Measurements from ENCODE around the gene FBXL17.

Gene FBXL17

DNA sequence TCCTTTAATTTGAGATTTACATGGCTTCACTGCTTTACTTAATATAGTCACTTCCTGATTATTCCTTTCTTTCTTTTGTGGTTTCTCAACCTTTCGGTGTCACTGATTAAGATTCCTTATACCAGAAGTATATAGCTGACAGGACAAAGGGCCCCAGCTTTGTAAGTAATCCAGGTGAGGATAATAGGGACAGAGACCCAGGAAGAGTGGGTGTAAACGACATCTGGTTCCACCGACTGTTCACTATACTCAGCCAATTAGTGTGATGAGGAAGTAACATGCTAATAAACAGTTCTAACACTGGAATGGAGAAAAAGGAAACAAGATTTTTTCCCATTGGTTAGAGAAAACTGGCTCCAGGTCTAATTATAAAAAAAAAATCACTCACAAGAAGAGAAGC lies 424.8 kb downstream of the FBXL17 start:
- Histone ChIP-seq H3K4me1 (ENCODE audit: control insufficient read depth, insufficient read depth, low read length) (no peaks in the 10 kb centered on the region), H3K27me3 (ENCODE audit: control insufficient read depth, insufficient read depth, low read length) (no peaks in the 10 kb centered on the region), H3K36me3 (ENCODE audit: control insufficient read depth, insufficient read depth, low read length) (no peaks in the 10 kb centered on the region), H3K9ac (ENCODE audit: low read length) (no peak overlapping the region), H3K27ac (ENCODE audit: low read depth, low read length) (no peak overlapping the region), H3K4me3 (ENCODE audit: low read depth, low read length) (no peak overlapping the region), H3K9me3 (ENCODE audit: control insufficient read depth, insufficient read depth, low read depth, low read length) (no peaks in the 10 kb centered on the region)

DNA sequence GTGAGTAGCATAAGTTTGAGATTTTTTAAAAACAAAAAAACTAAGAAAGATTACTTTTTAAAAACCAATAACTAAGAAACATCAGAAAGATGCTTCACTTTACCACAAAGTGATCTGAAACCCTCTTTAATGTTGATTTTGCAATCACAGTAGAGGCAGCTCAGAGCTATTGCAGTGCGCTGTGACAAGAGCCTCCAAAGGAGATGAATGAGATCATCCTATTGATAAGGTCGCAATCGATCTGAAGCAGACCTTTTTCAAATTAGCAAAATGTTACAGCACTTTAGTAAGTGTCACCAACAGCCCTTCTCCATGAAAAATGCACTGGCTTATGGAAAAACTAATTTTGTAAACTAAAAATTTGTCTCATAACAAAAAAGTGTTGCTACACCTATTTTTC lies 426.6 kb downstream of the FBXL17 start:
- H3K36me3 ChIP-seq (ENCODE audit: control insufficient read depth, insufficient read depth, low read length) = no peaks in the 10 kb centered on the region
- H3K9ac ChIP-seq (ENCODE audit: low read length) = no peak overlapping the region
- no peaks in the 10 kb centered on the region for H3K4me1 ChIP-seq (ENCODE audit: control insufficient read depth, insufficient read depth, low read length)
- H3K9me3 ChIP-seq (ENCODE audit: control insufficient read depth, insufficient read depth, low read depth, low read length) = no peaks in the 10 kb centered on the region
- H3K27ac ChIP-seq (ENCODE audit: low read depth, low read length) = no peak overlapping the region
- H3K27me3 ChIP-seq (ENCODE audit: control insufficient read depth, insufficient read depth, low read length) = no peaks in the 10 kb centered on the region
- no peak overlapping the region for H3K4me3 ChIP-seq (ENCODE audit: low read depth, low read length)

DNA sequence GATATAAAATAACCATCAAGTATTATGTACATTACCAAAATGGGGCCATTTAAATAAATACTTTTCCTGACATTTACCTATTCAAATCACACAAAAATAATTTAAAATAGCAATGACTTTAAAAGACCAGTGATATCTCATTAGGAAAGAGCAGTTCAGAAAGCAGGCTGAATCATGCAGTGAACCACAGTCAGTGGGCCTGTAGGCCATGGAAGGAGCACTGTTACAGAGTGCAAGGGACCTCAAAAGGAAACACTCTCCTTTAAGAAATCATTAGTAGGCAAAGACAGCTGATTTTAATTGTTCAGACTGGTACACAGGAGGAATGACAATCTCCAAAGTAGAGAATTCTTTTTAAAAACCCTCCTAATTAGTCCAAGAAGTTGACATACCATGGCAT lies 427.6 kb downstream of the FBXL17 start:
- Histone ChIP-seq H3K27ac (ENCODE audit: low read depth, low read length) (no peak overlapping the region), H3K4me3 (ENCODE audit: low read depth, low read length) (no peak overlapping the region), H3K4me1 (ENCODE audit: control insufficient read depth, insufficient read depth, low read length) (no peaks in the 10 kb centered on the region), H3K9me3 (ENCODE audit: control insufficient read depth, insufficient read depth, low read depth, low read length) (no peaks in the 10 kb centered on the region), H3K9ac (ENCODE audit: low read length) (no peak overlapping the region), H3K27me3 (ENCODE audit: control insufficient read depth, insufficient read depth, low read length) (no peaks in the 10 kb centered on the region), H3K36me3 (ENCODE audit: control insufficient read depth, insufficient read depth, low read length) (no peaks in the 10 kb centered on the region)

DNA sequence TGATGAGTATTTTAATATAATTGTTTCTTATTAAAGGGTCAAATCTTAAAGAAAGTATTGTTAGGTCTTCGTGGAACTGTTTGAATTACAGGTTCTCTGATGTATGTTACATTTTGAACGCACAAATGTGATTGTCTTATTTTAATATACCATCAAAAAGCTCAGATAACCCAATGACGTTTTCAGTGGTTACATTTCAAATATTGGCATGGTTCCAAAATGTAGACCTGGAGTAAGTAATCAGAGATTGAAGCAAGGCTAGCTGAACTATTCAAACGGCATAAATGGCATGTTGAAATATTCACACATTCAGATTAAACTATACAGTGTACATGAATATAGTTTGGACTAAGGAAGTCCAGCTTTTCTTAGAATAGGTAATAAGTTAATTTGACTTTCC lies 429.4 kb downstream of the FBXL17 start:
- H3K27me3 ChIP-seq (ENCODE audit: control insufficient read depth, insufficient read depth, low read length) = no peaks in the 10 kb centered on the region
- H3K9me3 ChIP-seq (ENCODE audit: control insufficient read depth, insufficient read depth, low read depth, low read length) = no peaks in the 10 kb centered on the region
- no peak overlapping the region for H3K27ac ChIP-seq (ENCODE audit: low read depth, low read length)
- H3K36me3 ChIP-seq (ENCODE audit: control insufficient read depth, insufficient read depth, low read length) = no peaks in the 10 kb centered on the region
- no peaks in the 10 kb centered on the region for H3K4me1 ChIP-seq (ENCODE audit: control insufficient read depth, insufficient read depth, low read length)
- H3K9ac ChIP-seq (ENCODE audit: low read length) = no peak overlapping the region
- no peak overlapping the region for H3K4me3 ChIP-seq (ENCODE audit: low read depth, low read length)

DNA sequence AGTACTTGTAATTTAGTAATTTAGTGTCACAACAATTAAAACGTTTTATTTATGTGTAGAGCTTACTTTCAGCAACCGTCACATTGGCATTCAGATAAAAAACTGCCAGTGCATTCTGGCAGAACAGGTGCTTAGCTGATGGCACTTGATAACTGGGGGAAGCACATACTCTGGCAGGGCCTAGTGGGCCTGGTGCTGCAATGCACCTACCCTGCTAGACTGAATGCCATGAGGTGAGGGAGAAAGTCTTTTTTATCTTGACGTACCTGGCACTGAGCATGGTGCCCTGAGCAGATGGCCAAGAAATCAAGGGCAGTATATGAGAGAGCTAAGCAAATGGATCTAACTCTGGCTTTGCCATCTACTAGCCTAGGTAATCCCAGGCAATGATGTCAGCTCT lies 430.6 kb downstream of the FBXL17 start:
- Histone ChIP-seq H3K9ac (ENCODE audit: low read length) (no peak overlapping the region), H3K4me3 (ENCODE audit: low read depth, low read length) (no peak overlapping the region), H3K27me3 (ENCODE audit: control insufficient read depth, insufficient read depth, low read length) (no peaks in the 10 kb centered on the region), H3K9me3 (ENCODE audit: control insufficient read depth, insufficient read depth, low read depth, low read length) (no peaks in the 10 kb centered on the region), H3K27ac (ENCODE audit: low read depth, low read length) (no peak overlapping the region), H3K4me1 (ENCODE audit: control insufficient read depth, insufficient read depth, low read length) (no peaks in the 10 kb centered on the region), H3K36me3 (ENCODE audit: control insufficient read depth, insufficient read depth, low read length) (no peaks in the 10 kb centered on the region)

DNA sequence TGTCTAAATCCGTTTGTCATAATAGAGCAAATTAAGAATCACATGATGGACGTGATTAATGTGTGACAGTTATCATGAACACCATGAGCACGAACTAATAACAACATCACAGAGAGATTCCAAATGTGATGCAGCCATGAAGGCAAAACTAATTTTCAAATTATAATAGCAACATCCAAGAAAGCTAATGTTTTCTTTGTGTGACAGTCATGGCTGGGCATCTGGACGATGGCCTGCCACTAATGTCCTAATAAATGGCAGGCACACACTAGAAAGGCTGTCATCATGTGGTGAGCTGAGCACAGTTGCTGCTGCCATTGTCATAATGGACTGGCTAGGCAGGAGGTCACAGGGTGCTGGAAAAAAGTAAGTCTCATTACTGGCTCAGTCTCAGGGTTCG lies 431.1 kb downstream of the FBXL17 start:
- H3K9ac ChIP-seq (ENCODE audit: low read length) = no peak overlapping the region
- no peaks in the 10 kb centered on the region for H3K36me3 ChIP-seq (ENCODE audit: control insufficient read depth, insufficient read depth, low read length)
- H3K4me3 ChIP-seq (ENCODE audit: low read depth, low read length) = no peak overlapping the region
- H3K27ac ChIP-seq (ENCODE audit: low read depth, low read length) = no peak overlapping the region
- no peaks in the 10 kb centered on the region for H3K27me3 ChIP-seq (ENCODE audit: control insufficient read depth, insufficient read depth, low read length)
- no peaks in the 10 kb centered on the region for H3K4me1 ChIP-seq (ENCODE audit: control insufficient read depth, insufficient read depth, low read length)
- H3K9me3 ChIP-seq (ENCODE audit: control insufficient read depth, insufficient read depth, low read depth, low read length) = no peaks in the 10 kb centered on the region

DNA sequence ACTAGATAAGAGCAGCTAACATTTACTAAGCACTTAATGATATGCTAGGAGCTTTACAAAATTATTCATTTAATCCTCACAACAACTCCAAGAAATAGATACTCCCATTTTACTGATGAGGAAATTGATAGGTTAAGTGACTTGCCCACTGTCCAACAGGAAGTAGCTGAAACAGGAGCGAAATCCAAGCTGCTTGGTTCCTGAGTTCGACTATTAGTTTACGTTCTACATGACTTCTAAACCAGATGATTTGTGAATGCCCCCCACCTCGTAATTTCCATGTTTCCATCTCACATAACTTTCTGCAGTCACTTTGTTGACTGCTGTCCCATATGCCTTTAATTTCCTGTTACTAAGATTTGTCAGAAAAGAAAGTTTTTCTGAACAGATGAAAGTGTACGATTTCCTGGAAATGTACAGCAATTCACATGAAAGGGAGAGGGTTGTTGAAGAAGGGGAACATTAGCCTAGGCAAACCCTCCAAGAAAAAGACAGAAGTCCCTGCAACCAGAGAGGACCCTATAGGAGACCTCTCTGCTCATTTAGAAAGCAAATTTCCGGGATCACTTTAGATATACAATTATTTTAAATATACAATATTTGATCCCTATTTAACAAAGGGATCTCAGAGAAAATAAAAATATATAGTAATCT lies 432.1 kb downstream of the FBXL17 start:
- H3K9ac ChIP-seq (ENCODE audit: low read length) = no peak overlapping the region
- H3K27ac ChIP-seq (ENCODE audit: low read depth, low read length) = no peak overlapping the region
- H3K27me3 ChIP-seq (ENCODE audit: control insufficient read depth, insufficient read depth, low read length) = no peaks in the 10 kb centered on the region
- H3K4me1 ChIP-seq (ENCODE audit: control insufficient read depth, insufficient read depth, low read length) = no peaks in the 10 kb centered on the region
- H3K36me3 ChIP-seq (ENCODE audit: control insufficient read depth, insufficient read depth, low read length) = no peaks in the 10 kb centered on the region
- no peak overlapping the region for H3K4me3 ChIP-seq (ENCODE audit: low read depth, low read length)
- H3K9me3 ChIP-seq (ENCODE audit: control insufficient read depth, insufficient read depth, low read depth, low read length) = no peaks in the 10 kb centered on the region

DNA sequence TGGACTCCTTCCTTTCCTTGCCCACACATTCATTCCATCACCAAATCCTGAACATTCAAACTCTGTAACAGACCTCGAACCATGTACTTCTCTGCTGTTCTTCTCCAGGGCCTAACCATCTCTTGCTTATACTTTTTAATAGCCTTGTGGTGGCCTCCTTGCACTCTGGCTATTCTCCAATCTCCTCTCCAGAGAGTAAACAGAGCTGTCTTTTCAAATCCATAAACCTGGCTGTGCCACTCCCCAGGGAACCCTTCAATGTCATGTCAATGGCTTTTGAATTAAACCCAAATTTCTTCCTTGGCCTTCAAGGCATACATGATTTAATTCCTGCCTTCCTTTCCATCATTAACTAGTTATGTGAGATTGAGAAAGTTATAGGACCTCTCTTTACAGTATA lies 433.5 kb downstream of the FBXL17 start:
- no peaks in the 10 kb centered on the region for H3K27me3 ChIP-seq (ENCODE audit: control insufficient read depth, insufficient read depth, low read length)
- no peaks in the 10 kb centered on the region for H3K36me3 ChIP-seq (ENCODE audit: control insufficient read depth, insufficient read depth, low read length)
- no peak overlapping the region for H3K9ac ChIP-seq (ENCODE audit: low read length)
- H3K4me1 ChIP-seq (ENCODE audit: control insufficient read depth, insufficient read depth, low read length) = no peaks in the 10 kb centered on the region
- no peak overlapping the region for H3K4me3 ChIP-seq (ENCODE audit: low read depth, low read length)
- no peak overlapping the region for H3K27ac ChIP-seq (ENCODE audit: low read depth, low read length)
- no peaks in the 10 kb centered on the region for H3K9me3 ChIP-seq (ENCODE audit: control insufficient read depth, insufficient read depth, low read depth, low read length)

DNA sequence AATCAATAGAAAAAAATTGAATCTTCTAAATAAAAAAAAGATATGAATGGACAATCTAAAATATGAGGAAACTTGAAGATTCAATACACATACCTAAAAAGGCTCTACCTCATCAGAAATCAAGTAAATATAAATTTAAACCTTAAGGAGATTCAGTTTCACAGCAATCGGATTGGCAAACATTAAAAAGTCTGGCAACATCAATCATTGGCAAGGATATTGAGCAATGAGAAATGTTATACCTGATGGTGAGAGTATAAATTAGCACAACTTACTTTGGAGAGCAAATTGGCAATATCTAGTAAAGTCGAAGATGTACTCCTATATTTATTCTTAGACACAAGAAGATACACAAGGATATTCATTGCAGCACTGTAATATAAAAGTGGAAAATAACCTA lies 436.8 kb downstream of the FBXL17 start:
- Histone ChIP-seq H3K27me3 (ENCODE audit: control insufficient read depth, insufficient read depth, low read length) (no peaks in the 10 kb centered on the region), H3K27ac (ENCODE audit: low read depth, low read length) (no peak overlapping the region), H3K4me3 (ENCODE audit: low read depth, low read length) (no peak overlapping the region), H3K4me1 (ENCODE audit: control insufficient read depth, insufficient read depth, low read length) (no peaks in the 10 kb centered on the region), H3K9ac (ENCODE audit: low read length) (no peak overlapping the region), H3K9me3 (ENCODE audit: control insufficient read depth, insufficient read depth, low read depth, low read length) (no peaks in the 10 kb centered on the region), H3K36me3 (ENCODE audit: control insufficient read depth, insufficient read depth, low read length) (no peaks in the 10 kb centered on the region)

DNA sequence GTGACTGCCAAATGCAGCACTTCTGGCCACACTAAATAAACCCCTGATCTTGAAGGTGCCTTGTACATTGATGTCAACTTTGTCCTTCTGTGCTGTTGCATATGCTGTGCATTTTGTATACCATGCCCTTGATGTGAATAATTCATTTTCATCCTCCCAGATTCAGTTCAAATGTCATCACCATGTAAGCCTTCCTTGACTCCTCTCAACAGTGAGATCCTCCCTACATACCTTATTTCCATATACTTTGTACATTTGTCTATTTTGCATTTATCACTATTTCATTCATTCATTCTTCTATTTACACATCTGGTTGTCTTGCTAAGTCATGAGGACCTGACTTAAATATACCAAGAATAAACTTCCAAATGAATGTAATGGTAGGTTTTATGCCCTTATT lies 438.0 kb downstream of the FBXL17 start:
- no peaks in the 10 kb centered on the region for H3K27me3 ChIP-seq (ENCODE audit: control insufficient read depth, insufficient read depth, low read length)
- H3K36me3 ChIP-seq (ENCODE audit: control insufficient read depth, insufficient read depth, low read length) = no peaks in the 10 kb centered on the region
- H3K4me3 ChIP-seq (ENCODE audit: low read depth, low read length) = no peak overlapping the region
- no peaks in the 10 kb centered on the region for H3K4me1 ChIP-seq (ENCODE audit: control insufficient read depth, insufficient read depth, low read length)
- no peak overlapping the region for H3K9ac ChIP-seq (ENCODE audit: low read length)
- no peak overlapping the region for H3K27ac ChIP-seq (ENCODE audit: low read depth, low read length)
- H3K9me3 ChIP-seq (ENCODE audit: control insufficient read depth, insufficient read depth, low read depth, low read length) = no peaks in the 10 kb centered on the region

DNA sequence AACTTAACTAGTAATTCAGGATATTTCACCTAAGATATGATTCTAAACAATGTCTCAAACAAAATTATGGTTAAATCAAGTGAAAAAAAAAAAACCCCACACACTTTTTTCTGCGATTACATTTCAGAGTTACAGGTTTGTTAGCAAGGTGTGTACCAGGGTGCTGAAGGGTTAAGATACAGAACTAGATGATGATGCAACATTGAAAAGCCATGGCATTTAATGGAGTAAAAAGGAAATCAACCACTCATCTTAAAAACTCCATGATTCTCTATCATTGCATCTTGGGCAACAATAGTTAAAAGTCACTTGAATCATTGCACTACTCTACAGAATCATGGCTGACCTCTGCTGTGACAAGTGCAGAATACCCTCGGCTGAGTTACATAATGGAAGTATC lies 440.9 kb downstream of the FBXL17 start:
- H3K36me3 ChIP-seq (ENCODE audit: control insufficient read depth, insufficient read depth, low read length) = no peaks in the 10 kb centered on the region
- peaks cover 14% of the 10 kb centered on the region for H3K4me1 ChIP-seq (ENCODE audit: control insufficient read depth, insufficient read depth, low read length)
- H3K27ac ChIP-seq (ENCODE audit: low read depth, low read length) = no peak overlapping the region
- H3K27me3 ChIP-seq (ENCODE audit: control insufficient read depth, insufficient read depth, low read length) = no peaks in the 10 kb centered on the region
- no peak overlapping the region for H3K4me3 ChIP-seq (ENCODE audit: low read depth, low read length)
- H3K9me3 ChIP-seq (ENCODE audit: control insufficient read depth, insufficient read depth, low read depth, low read length) = no peaks in the 10 kb centered on the region
- H3K9ac ChIP-seq (ENCODE audit: low read length) = no peak overlapping the region
